Head of caudate nucleus (tissue), 42 donors: ENCODE results near the gene KIR2DL4.
"Not testable (repeated sequence)": the region's sequence is repeated elsewhere in the genome, so short reads cannot be mapped to it uniquely, and the experiment has no call there.

Experiments used
- DNase-seq, 42 donors: peaks; one replicate each; pipeline versions ENCODE4 v3.0.0 to v3.0.0-alpha.2; 2020 to 2021; ENCODE audit warnings: mixed read lengths in 7 of 42
- intact Hi-C: fragments of 100-400 bp; cut with DNase I; formaldehyde crosslinking; loops from one replicate; pipeline ENCODE4 v1.15.0; 2022

The KIR2DL4 gene

DNA sequence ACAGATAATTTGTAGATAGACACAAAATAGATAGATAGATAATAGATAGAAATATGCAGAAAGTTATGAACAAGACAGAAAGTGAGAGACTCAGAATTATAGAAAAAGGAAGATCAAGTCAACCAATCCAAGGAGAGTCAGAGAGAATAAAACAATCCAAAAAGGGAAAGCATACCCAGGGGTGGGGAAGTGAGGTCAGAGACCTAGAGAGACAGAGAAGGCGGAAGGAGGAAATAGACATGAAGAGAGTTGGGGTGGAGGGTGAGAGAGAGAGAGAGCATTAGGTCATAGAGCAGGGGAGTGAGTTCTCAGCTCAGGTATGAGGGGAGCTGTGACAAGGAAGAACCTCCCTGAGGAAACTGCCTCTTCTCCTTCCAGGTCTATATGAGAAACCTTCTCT, 51.8 kb downstream of the KIR2DL4 start:
- intact Hi-C loops, DNase-seq: not testable (repeated sequence)

- DNase-seq, intact Hi-C loops: not testable (repeated sequence)
These were observed 55.1 kb downstream of the KIR2DL4 start for GRCh38 chr19:54858476-54858875.

DNA sequence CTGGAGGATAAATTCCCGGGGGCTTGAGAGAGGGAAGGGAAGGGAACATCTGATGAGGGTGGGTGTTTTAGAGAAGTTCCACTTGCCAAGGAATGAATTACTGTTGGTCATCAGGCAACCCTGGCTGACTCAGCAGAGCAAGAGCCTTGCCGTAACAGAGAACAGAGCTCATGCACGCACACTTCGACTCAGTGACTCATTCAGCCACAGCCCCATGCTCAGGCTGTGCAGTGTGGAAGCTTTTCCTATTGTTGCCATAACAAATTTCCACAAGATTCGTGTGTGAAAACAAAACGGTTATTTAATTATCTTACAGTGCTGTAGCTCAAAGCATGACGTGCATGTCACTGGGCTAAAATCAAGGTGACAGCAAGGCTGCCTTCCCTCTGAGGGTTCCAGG, 56.0 kb downstream of the KIR2DL4 start:
- DNase-seq: peak in 5 of 42 donors; percentile 3 to 41 (median 22)
- intact Hi-C loops: not testable (repeated sequence)

DNA sequence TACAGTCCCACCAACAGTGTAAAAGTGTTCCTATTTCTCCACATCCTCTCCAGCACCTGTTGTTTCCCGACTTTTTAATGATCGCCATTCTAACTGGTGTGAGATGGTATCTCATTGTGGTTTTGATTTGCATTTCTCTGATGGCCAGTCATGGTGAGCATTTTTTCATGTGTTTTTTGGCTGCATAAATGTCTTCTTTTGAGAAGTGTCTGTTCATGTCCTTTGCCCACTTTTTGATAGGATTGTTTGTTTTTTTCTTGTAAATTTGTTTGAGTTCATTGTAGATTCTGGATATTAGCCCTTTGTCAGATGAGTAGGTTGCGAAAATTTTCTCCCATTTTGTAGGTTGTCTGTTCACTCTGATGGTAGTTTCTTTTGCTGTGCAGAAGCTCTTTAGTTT, 60.0 kb downstream of the KIR2DL4 start:
- DNase-seq: not testable (repeated sequence)

More for the DNA sequence above, 60.0 kb downstream of the KIR2DL4 start:
- intact Hi-C loops: not testable (repeated sequence)
